ENCODE measurements around the gene BARX2.

Gene BARX2

DNA sequence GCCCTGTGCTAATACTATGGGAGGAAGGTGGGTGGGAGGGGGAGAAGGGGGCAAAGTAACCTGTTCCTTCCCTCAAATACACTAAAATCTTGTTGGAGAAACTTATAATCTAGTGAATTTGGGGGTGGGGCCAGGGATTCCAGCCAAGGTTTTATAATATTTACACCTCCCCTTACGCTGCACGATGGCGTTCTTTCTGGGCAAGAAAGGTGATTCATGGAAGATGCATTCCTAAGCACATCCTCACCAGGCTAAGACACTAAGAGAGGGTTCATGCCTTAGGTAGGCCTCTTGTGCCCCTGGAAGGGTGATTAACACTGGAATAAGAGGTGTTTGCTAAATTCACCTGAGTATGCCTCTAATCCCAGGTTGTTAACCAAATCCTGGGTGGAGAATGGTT is 82.6 kb downstream of the BARX2 start:
- CTCF ChIA-PET: interaction anchor here (1.4 kb wide), 1 partner anchor 82 kb away, joined by 3 read pairs; no protein-coding TSS in a partner anchor
- POLR2A ChIA-PET (ENCODE audit: low non-redundant PET): no interaction called here
- TF ChIP-seq CTCF (conservative IDR thresholded peaks at IDR 0.05; ENCODE audit: low read depth): no peak
- H3K27ac ChIP-seq: no peak overlapping the region
- peak; percentile 90 for DNase-seq (ENCODE audit: low spot score)

DNA sequence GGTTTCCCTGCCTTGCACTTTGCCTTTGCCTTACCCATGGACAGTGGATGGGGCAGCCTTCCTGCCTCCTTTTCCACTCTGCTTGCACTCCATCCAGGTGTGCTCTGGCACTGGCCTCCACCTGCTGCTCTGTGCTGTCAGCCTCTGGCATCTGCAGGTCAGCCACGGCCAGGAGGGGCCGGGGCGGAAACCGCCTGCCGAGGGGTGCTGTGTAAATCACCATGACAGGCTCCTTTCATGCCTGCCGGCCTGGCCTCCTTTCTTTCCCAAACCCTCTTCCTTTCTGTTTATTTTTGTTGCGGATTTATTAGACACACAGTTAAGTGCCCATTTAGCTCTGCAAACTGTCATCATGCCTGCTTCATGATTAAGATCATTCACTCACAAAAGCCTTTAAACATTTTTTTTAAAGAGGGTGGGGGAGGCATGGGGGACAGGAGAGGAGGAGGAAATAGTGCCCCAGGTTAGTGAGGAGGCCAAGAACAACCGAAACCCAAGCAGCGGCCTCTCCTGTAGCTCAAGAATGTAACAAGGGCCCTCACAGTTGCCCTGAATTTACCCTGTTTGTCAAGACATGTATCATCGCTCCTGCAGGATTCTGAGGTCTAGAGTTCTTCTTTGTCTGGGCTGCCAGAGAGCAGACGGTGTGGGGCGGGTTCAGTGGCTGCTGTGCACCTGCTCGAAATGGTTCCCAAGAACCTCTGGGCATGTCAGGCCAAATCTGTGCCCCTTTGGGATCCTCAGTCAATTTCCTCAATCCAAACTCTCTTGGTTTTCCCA is 83.3 kb downstream of the BARX2 start:
- POLR2A ChIA-PET (ENCODE audit: low non-redundant PET): no interaction called here
- no peak for DNase-seq (ENCODE audit: low spot score)
- CTCF ChIA-PET: no interaction called here
- H3K27ac ChIP-seq: no peak overlapping the region
- no peak for TF ChIP-seq CTCF (conservative IDR thresholded peaks at IDR 0.05; ENCODE audit: low read depth)

GRCh38 chr11:129460714-129461113 is 85.1 kb downstream of the BARX2 start:
- ChIA-PET POLR2A (ENCODE audit: low non-redundant PET) (no interaction called here), CTCF (interaction anchor here (0.7 to 1.2 kb wide), 2 partner anchors 14 to 18 kb away, joined by 3 to 5 read pairs; no protein-coding TSS in a partner anchor)
- no peak for DNase-seq (ENCODE audit: low spot score)
- H3K27ac ChIP-seq: no peak overlapping the region
- TF ChIP-seq CTCF (conservative IDR thresholded peaks at IDR 0.05; ENCODE audit: low read depth): no peak

DNA sequence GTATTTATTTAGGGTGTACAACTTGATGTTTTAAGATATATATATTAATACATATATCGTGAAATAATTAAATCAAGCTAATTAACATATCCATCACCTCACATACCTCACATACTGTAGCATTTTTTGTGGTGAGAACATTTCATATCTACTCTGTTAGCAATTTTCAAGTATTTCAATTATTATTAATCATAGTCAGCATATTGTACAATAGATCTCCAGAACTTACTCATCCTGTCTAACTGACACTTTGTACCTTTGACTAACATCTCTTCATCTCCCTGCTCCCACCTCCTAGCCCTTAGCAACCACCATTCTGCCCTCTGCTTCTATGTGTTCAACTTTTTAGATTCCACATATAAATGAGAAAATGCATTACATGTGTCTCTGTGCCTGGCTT is 108.4 kb downstream of the BARX2 start:
- no peak overlapping the region for H3K27ac ChIP-seq
- ChIA-PET CTCF (no interaction called here), POLR2A (ENCODE audit: low non-redundant PET) (no interaction called here)
- DNase-seq (ENCODE audit: low spot score): no peak
- no peak for TF ChIP-seq CTCF (conservative IDR thresholded peaks at IDR 0.05; ENCODE audit: low read depth)

GRCh38 chr11:129489249-129489648 is 113.6 kb downstream of the BARX2 start:
- TF ChIP-seq CTCF (conservative IDR thresholded peaks at IDR 0.05; ENCODE audit: low read depth): no peak
- ChIA-PET CTCF (no interaction called here), POLR2A (ENCODE audit: low non-redundant PET) (no interaction called here)
- DNase-seq (ENCODE audit: low spot score): no peak
- no peak overlapping the region for H3K27ac ChIP-seq

- POLR2A ChIA-PET (ENCODE audit: low non-redundant PET): no interaction called here
- CTCF ChIA-PET: no interaction called here
- H3K27ac ChIP-seq: no peak overlapping the region
- TF ChIP-seq CTCF (conservative IDR thresholded peaks at IDR 0.05; ENCODE audit: low read depth): no peak
- DNase-seq (ENCODE audit: low spot score): no peak
Observed at GRCh38 chr11:129490004-129490403, 114.4 kb downstream of the BARX2 start.
